ENCODE measurements around the gene GTSF1L. TPM values are rescaled to one million over a fixed set of nuclear protein-coding genes. Genes with fewer than 3 reads are reported as not detected.

The GTSF1L gene
- polyA plus RNA-seq, 2 of the 4 experiments (the other 2 are of a cell fraction) = not detected

DNA sequence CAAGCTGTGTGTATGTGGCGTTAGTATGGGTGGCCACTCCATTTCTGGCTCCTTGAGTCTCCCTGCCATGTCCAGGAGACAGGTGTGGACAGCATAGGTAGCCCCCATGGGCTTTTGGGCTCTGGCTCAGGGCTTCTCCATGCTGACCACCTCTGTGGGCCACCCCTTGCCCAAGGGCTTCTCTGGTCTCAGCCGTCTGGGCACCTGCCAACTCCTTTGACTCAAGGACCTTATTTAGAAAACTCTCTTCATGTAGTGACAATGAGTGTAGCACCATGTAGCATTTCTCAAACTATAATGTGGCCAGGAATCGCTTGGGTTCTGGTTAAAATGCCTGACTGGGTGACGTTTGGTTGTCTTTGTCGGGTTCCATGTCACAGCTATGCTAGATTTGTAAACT, 5.1 kb upstream of the GTSF1L start:
- no peak overlapping the region for H3K4me2 ChIP-seq
- no peak for ATAC-seq
- 55% methylated on average over 5 of the region's 5 CpGs for WGBS (ENCODE audit: missing lambda C conversion rate)

GRCh38 chr20:43731469-43731868, 4.7 kb upstream of the GTSF1L start:
- ChIA-PET POLR2A (no interaction called here), CTCF (interaction anchor here (0.8 to 1.3 kb wide), 2 partner anchors 18 to 349 kb away, joined by 3 to 6 read pairs; no protein-coding TSS in a partner anchor)
- Histone ChIP-seq H3K4me2 (no peak overlapping the region), H3K9me3 (no peaks in the 10 kb centered on the region), H3K4me3 (no peak overlapping the region), H3K4me1 (no peaks in the 10 kb centered on the region), H3K27ac (no peak overlapping the region)
- ATAC-seq = no peak
- TF ChIP-seq FOSL2 (IDR thresholded peaks at IDR 0.05) (no peak), FOSL2 (CRISPR knock-in tag; IDR thresholded peaks at IDR 0.05) (peak; percentile 15; the same call in 1 of the 2 replicates), MAFK (IDR thresholded peaks at IDR 0.05; ENCODE audit: partially characterized antibody) (peak; percentile 99), BHLHE40 (IDR thresholded peaks at IDR 0.05; ENCODE audit: low read depth, low read length) (no peak)
- no peak for DNase-seq (ENCODE audit: low read depth in 1 of 2, low spot score in 1 of 2)
- 33% methylated on average over 7 of the region's 7 CpGs for WGBS (ENCODE audit: missing lambda C conversion rate)
- FAIRE-seq = no peak

More for the DNA sequence above, 5.1 kb upstream of the GTSF1L start:
- Histone ChIP-seq H3K27ac (no peak overlapping the region), H3K4me3 (no peak overlapping the region), H3K4me1 (no peaks in the 10 kb centered on the region), H3K9me3 (no peaks in the 10 kb centered on the region)
- TF ChIP-seq JUNB (IDR thresholded peaks at IDR 0.05) (no peak), EHF (CRISPR knock-in tag; IDR thresholded peaks at IDR 0.05) (no peak), GATA3 (IDR thresholded peaks at IDR 0.05; ENCODE audit: borderline replicate concordance) (no peak), TFCP2L1 (CRISPR knock-in tag; IDR thresholded peaks at IDR 0.05) (no peak), ZFP36 (IDR thresholded peaks at IDR 0.05; ENCODE audit: borderline replicate concordance, partially characterized antibody) (no peak), RCOR1 (IDR thresholded peaks at IDR 0.05; ENCODE audit: low read depth, low read length) (no peak), ZSCAN20 (CRISPR knock-in tag; IDR thresholded peaks at IDR 0.05) (no peak), CEBPB (IDR thresholded peaks at IDR 0.05) (no peak), NPAS2 (CRISPR knock-in tag; IDR thresholded peaks at IDR 0.05; ENCODE audit: borderline replicate concordance) (no peak), RNF2 (IDR thresholded peaks at IDR 0.05; ENCODE audit: borderline replicate concordance, low read depth) (no peak), HDAC2 (IDR thresholded peaks at IDR 0.05) (no peak), HOXA7 (CRISPR knock-in tag; IDR thresholded peaks at IDR 0.05) (no peak), E2F6 (IDR thresholded peaks at IDR 0.05; ENCODE audit: borderline replicate concordance, low read depth) (no peak)
- TF ChIP-seq, protein P1, sequence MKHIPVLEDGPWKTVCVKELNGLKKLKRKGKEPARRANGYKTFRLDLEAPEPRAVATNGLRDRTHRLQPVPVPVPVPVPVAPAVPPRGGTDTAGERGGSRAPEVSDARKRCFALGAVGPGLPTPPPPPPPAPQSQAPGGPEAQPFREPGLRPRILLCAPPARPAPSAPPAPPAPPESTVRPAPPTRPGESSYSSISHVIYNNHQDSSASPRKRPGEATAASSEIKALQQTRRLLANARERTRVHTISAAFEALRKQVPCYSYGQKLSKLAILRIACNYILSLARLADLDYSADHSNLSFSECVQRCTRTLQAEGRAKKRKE (CRISPR knock-in tag; IDR thresholded peaks at IDR 0.05; ENCODE audit: low read depth) = no peak
- ChIA-PET CTCF (interaction anchor here (0.8 to 1.3 kb wide), 2 partner anchors 18 to 349 kb away, joined by 3 to 6 read pairs; no protein-coding TSS in a partner anchor), POLR2A (interaction anchor here (0.6 kb wide), 1 partner anchor 13 kb away, joined by 3 read pairs; no protein-coding TSS in a partner anchor)
- DNase-seq (ENCODE audit: low read depth in 1 of 2, low spot score in 1 of 2) = no peak
- FAIRE-seq = no peak

DNA sequence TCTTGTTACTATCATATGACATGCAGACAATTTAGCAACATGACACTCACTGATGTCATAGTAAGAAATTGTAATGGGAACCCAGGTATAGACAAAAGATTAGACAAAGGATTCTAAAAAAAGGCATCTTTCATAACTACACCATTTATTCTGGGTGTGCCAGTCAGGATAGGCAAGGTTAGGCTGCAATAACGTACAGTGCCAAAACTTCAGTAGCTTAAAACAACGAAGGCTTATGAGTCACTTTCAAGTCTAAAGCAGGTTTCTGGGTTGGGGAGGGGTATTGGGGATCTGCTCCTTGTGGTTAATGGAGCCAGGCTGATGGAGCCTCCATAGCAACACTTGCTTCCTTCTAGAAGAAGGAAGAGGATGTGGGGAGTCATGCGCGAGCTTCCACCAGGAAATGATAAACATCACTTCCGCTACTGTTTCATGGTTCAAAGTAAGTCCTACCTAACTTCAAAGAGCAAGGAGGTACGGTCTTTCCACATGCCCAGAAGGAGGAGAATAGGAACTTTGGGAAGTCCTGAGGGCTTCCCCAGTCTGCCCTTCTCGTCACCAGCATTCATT, 2.0 kb upstream of the GTSF1L start:
- 72% methylated on average over 7 of the region's 7 CpGs for WGBS (ENCODE audit: missing lambda C conversion rate)
- TF ChIP-seq NPAS2 (CRISPR knock-in tag; IDR thresholded peaks at IDR 0.05; ENCODE audit: borderline replicate concordance) = no peak
- no peak for TF ChIP-seq RAD21 (conservative IDR thresholded peaks at IDR 0.05 in 1 of 2, IDR thresholded peaks at IDR 0.05 in 1 of 2)
- no peak for TF ChIP-seq HOXA7 (CRISPR knock-in tag; IDR thresholded peaks at IDR 0.05)
- TF ChIP-seq TP53 (CRISPR knock-in tag; IDR thresholded peaks at IDR 0.05) = no peak
- no peak for ATAC-seq
- no peak overlapping the region for H3K27ac ChIP-seq
- no peaks in the 10 kb centered on the region for H3K9me3 ChIP-seq
- H3K4me3 ChIP-seq = no peak overlapping the region
- POLR2A ChIA-PET = no interaction called here
- DNase-seq (ENCODE audit: low read depth in 1 of 2, low spot score in 1 of 2) = no peak
- H3K4me2 ChIP-seq = no peak overlapping the region
- no peak for FAIRE-seq
- H3K4me1 ChIP-seq = no peaks in the 10 kb centered on the region
- CTCF ChIA-PET = interaction anchor here (1.1 to 2.0 kb wide), 5 partner anchors 21 to 351 kb away, joined by 3 to 8 read pairs (median 5); no protein-coding TSS in a partner anchor

Data from A549 (cell line).